ENCODE measurements around the gene CYP4A11.
"Not testable (repeated sequence)": the region's sequence is repeated elsewhere in the genome, so short reads cannot be mapped to it uniquely, and the experiment has no call there.

CYP4A11 gene

DNA sequence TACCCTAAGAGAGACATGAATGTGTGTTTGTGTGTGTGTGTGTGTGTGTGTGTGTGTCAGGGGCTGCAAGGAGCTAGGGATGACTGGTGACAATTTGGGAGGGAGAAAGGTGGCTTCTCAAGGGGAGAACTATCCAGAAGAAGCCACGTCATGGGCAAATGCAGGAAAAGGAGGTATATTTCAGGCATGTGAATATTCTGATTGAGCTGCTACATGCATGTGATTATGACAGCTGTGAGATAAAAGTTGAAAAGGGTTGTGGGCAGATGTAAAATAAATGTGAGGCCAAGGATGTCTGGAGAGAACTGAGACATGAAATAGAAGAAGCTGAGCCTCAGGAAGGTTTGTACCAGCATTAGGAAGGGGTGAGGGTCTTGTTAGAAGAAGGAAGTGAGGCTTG, 4.5 kb downstream of the CYP4A11 start:
- in situ Hi-C loops (cut with MboI; ENCODE audit: low sequenced_read_pairs, unreplicated experiment), result no loop called here
- no peak for DNase-seq (ENCODE audit: low spot score)
- TF ChIP-seq, protein P1, sequence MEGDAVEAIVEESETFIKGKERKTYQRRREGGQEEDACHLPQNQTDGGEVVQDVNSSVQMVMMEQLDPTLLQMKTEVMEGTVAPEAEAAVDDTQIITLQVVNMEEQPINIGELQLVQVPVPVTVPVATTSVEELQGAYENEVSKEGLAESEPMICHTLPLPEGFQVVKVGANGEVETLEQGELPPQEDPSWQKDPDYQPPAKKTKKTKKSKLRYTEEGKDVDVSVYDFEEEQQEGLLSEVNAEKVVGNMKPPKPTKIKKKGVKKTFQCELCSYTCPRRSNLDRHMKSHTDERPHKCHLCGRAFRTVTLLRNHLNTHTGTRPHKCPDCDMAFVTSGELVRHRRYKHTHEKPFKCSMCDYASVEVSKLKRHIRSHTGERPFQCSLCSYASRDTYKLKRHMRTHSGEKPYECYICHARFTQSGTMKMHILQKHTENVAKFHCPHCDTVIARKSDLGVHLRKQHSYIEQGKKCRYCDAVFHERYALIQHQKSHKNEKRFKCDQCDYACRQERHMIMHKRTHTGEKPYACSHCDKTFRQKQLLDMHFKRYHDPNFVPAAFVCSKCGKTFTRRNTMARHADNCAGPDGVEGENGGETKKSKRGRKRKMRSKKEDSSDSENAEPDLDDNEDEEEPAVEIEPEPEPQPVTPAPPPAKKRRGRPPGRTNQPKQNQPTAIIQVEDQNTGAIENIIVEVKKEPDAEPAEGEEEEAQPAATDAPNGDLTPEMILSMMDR (IDR thresholded peaks at IDR 0.05; ENCODE audit: borderline replicate concordance, control extremely low read depth, extremely low read depth, insufficient read depth, missing control alignments), result no peak

DNA sequence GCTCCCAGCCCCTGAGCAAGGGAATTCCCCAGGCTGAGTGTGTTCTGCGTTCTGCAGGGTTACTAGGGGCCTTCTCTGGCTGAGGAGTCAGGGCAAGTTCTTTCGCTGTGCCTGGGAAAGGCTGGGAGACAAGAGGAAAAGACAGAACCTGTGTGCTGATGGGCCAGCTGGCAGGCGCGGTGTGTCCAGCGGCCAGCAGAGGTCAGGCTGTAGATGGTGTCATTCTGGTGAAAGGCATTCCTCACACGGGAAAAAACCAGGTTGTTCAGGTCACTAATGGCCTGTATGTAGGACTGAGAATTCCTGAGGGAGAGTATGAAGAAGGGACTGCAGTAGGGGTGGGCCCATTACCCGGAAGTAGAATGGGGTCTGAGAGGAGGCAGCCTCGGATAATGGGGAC, 6.4 kb downstream of the CYP4A11 start:
- in situ Hi-C loops (cut with MboI; ENCODE audit: low sequenced_read_pairs, unreplicated experiment); DNase-seq (ENCODE audit: low spot score): not testable (repeated sequence)
- TF ChIP-seq, protein P1 (IDR thresholded peaks at IDR 0.05; ENCODE audit: borderline replicate concordance, control extremely low read depth, extremely low read depth, insufficient read depth, missing control alignments), result peak; percentile 26

GRCh38 chr1:46932020-46932419, 9.3 kb downstream of the CYP4A11 start:
- in situ Hi-C loops (cut with MboI; ENCODE audit: low sequenced_read_pairs, unreplicated experiment); DNase-seq (ENCODE audit: low spot score): not testable (repeated sequence)

- TF ChIP-seq, protein P1 (IDR thresholded peaks at IDR 0.05; ENCODE audit: borderline replicate concordance, control extremely low read depth, extremely low read depth, insufficient read depth, missing control alignments), result no peak
- in situ Hi-C loops (cut with MboI; ENCODE audit: low sequenced_read_pairs, unreplicated experiment), result no loop called here
- DNase-seq (ENCODE audit: low spot score), result no peak
Measured at GRCh38 chr1:46931151-46931550, 10.1 kb downstream of the CYP4A11 start.

DNA sequence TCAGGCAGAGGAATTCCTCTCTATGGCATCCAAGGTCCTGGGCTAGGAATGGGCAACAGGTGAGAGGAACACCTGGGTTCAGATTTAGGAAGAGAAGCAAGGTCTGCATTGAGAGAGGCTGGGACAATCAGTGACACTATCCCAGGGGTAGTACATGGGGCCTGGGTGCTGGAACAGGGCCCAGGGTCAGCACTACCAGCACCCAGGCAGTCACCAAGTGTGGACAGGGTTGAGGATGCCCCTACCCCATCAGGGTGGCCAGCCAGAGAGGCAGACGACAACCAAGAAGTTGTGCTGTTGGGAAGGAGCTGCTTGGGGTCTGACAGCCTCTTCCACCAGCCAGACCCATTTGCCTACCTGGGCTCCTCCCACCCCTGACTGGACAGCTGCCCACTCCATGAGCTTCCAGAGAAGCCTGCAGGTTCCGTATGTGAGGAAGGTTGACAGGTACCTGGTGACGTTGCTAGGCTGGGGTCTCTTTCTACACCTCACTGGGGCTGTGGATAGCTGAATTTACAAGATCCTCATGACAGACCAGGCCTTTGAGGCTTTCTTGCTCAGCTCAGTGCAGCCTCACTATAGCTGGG, 13.9 kb downstream of the CYP4A11 start:
- no peak for DNase-seq (ENCODE audit: low spot score)
- TF ChIP-seq, protein P1 (IDR thresholded peaks at IDR 0.05; ENCODE audit: borderline replicate concordance, control extremely low read depth, extremely low read depth, insufficient read depth, missing control alignments), result no peak
- in situ Hi-C loops (cut with MboI; ENCODE audit: low sequenced_read_pairs, unreplicated experiment), result no loop called here

GRCh38 chr1:46910790-46911189, 30.5 kb downstream of the CYP4A11 start:
- in situ Hi-C loops (cut with MboI; ENCODE audit: low sequenced_read_pairs, unreplicated experiment), result no loop called here
- TF ChIP-seq, protein P1 (IDR thresholded peaks at IDR 0.05; ENCODE audit: borderline replicate concordance, control extremely low read depth, extremely low read depth, insufficient read depth, missing control alignments), result no peak

GRCh38 chr1:46903481-46903880, 37.8 kb downstream of the CYP4A11 start:
- in situ Hi-C loops (cut with MboI; ENCODE audit: low sequenced_read_pairs, unreplicated experiment), result no loop called here
- no peak for DNase-seq (ENCODE audit: low spot score)
- TF ChIP-seq, protein P1 (IDR thresholded peaks at IDR 0.05; ENCODE audit: borderline replicate concordance, control extremely low read depth, extremely low read depth, insufficient read depth, missing control alignments), result no peak

More at GRCh38 chr1:46910790-46911189, 30.5 kb downstream of the CYP4A11 start:
- no peak for DNase-seq (ENCODE audit: low spot score)

All from GM13976 (cell line).